ENCODE measurements around the gene NYNRIN.

DNA sequence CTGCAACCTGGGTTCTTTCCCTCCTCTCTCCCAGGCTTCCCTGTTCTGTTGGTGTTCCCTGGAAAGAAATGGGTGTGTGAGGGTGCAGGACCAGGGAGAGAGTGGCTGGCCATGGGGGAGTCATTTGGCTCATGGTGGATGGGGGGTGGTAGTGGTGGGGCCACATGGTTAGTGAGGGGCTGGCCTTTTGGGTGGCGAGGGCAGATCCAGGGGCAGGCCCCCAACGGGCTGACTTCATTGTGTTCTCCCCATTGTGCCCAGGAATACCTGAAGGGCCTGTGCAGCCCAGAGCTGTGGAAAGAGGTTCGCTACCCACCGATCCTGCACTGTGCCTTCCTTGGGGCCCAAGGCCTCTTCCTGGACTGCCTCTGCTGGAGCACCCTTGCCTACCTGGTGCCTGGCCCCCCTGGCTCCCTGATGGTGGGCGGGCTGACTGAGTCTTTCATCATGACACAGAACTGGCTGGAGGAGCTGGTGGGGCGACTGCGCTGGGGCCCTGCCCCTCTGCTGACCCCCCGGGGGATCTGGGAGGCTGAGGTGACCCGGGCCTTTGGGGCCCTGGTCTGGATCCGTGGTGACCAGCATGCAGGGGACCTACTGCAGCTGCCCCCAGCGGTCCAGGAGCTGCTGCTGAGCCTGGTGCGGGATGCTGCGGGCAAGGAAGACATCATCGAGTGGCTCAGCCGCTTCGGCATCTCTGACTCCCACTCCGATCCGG is 9.0 kb downstream of the NYNRIN start:
- TF ChIP-seq, protein P1, sequence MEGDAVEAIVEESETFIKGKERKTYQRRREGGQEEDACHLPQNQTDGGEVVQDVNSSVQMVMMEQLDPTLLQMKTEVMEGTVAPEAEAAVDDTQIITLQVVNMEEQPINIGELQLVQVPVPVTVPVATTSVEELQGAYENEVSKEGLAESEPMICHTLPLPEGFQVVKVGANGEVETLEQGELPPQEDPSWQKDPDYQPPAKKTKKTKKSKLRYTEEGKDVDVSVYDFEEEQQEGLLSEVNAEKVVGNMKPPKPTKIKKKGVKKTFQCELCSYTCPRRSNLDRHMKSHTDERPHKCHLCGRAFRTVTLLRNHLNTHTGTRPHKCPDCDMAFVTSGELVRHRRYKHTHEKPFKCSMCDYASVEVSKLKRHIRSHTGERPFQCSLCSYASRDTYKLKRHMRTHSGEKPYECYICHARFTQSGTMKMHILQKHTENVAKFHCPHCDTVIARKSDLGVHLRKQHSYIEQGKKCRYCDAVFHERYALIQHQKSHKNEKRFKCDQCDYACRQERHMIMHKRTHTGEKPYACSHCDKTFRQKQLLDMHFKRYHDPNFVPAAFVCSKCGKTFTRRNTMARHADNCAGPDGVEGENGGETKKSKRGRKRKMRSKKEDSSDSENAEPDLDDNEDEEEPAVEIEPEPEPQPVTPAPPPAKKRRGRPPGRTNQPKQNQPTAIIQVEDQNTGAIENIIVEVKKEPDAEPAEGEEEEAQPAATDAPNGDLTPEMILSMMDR (conservative IDR thresholded peaks at IDR 0.05; ENCODE audit: low read depth, low read length): no peak
- TF ChIP-seq EZH2 (IDR thresholded peaks at IDR 0.05; ENCODE audit: low read length, unreplicated experiment): no peak

All from PC-3 (cell line).